SHP77 treated with DMSO at 0.1 percent for 48 hours (cell line): Measurements from ENCODE around the gene SMAP1.

Source experiments
- DNase-seq: peaks from one replicate; lab custom pipeline; 2025; lab: John Stamatoyannopoulos, UW

SMAP1 gene

DNA sequence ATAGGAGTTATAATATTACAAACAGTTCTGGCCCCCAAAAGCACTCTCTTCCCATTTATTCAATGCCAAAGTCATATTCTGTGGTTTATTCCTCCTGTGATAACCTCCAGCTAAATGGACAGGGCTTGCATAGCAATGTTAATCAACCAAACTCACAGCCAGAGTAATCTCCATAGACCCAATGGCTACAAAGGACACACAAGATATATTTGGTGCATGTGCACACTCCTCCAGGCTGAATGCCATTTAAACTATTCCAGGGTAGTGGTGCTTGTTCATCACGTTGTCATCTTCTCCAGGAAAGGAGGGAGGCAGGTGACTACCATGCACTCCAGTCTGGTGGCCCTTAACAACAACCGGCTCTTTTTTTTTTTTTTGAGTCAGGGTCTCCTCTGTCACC, 232.4 kb downstream of the SMAP1 start:
- no peak for DNase-seq

DNA sequence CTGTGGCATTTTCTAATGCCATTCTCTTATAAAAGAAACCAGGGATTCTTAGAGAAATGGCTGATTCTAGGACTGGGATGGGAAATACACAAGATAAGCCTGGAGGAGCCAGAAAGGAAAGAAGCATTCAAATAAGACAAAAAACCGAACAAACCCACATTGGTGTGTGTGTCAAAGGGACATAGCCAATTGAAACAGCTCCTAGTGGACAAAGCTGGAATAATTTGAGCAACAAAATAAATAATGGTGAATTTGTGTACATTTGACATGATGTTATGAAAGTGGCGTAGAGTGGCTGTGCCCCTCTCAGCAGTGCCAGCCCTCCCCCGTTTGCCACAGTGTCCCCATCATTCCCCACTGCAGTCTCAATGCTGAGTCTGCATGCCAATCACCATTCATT, 233.6 kb downstream of the SMAP1 start:
- DNase-seq: no peak

DNA sequence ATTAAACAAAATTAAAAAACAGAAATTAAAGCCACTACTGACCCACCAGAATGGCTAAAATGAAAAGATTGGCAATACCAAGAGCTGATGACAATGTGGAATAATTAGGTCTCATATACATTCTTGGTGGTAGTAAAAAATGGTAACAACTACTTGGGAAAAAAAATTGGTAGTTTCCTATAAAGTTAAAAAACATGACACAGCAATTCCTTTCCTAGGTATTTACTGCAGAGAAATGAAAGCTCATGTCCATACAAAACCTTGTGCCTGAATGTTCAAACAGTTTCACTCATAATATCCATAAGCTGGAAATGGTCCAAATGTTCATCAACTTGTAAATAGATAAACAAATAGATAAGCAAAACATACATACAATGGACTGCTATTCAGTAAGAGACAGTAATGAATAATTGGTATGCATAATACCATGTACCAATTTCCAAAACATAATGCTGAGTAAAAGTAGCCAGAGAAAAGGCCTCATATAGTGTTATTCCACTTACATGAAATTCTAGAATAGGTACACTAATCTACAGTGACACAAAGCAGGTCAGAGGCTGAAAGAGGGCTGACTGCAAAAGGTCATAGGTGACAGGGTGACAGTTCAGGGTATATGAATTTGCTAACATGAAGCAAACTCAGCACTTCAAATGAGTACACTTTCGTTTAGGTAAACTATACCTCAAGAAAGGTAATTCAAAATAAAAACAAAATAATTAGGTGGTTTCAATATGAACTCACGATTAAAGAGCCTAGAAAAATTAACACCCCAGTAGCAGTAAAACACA, 236.2 kb downstream of the SMAP1 start:
- DNase-seq: no peak

DNA sequence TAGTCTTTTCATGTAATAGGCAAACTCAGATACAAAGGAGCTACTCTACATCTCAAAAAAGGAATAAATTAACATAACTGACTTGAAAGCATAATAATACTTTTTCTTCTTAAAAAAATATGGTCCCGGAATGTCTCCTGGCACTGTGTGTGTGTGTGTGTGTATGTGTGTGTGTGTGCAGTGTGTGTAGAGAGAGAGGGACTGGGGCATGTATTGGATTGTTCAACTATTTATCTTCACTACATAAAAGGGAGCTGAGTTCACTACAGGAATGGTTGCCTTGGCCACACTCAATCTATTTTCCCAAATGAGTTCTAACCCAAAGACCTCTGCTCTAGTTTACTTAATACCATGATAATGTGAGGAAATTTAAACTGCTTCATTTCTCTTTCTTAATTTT, 238.1 kb downstream of the SMAP1 start:
- no peak for DNase-seq
